ENCODE data around the gene ENTPD8. TPM values are rescaled to one million over a fixed set of nuclear protein-coding genes. Genes with fewer than 3 reads are reported as not detected.

The ENTPD8 gene
- total and polyA plus RNA-seq, 2 donors (not counting 3 experiments of a cell fraction or from before 2014, with no cell fraction given), result 0.44 to 0.51 TPM

GRCh38 chr9:137421838-137422603 lies 19.1 kb downstream of the ENTPD8 start:
- Histone ChIP-seq H3K4me1 (ENCODE audit: control insufficient read depth, extremely low read depth, insufficient read depth, low read length) (peaks cover 14% of the 10 kb centered on the region), H3K4me3 (replicated peaks in 1 of 3; ENCODE audit: insufficient read depth in 1 of 3, low read depth in 1 of 3, low read length in 3 of 3) (peak overlapping the region; percentile 61 to 93 (median 92)), H4K20me1 (replicated peaks; ENCODE audit: control insufficient read depth, extremely low read depth, insufficient read depth, low read length) (no peaks in the 10 kb centered on the region), H3K27me3 (ENCODE audit: control insufficient read depth in 2 of 2, insufficient read depth in 2 of 2, low read length in 2 of 2) (no peaks in the 10 kb centered on the region), H2AFZ (ENCODE audit: low read depth, low read length) (peak overlapping the region; percentile 73), H3K9me1 (replicated peaks; ENCODE audit: control insufficient read depth, extremely low read depth, insufficient read depth, low read length) (no peaks in the 10 kb centered on the region), H3K36me3 (ENCODE audit: control insufficient read depth in 2 of 2, extremely low read depth in 1 of 2, insufficient read depth in 2 of 2, low read length in 2 of 2) (peaks cover 0 to 2% of the 10 kb centered on the region in 2 experiments), H3K4me2 (ENCODE audit: insufficient read depth, low read length) (peak overlapping the region; percentile 96), H3K27ac (ENCODE audit: insufficient read depth, low read depth, low read length) (peak overlapping the region; percentile 46), H3K9ac (replicated peaks; ENCODE audit: extremely low read depth, insufficient read depth, low read length) (peak overlapping the region; percentile 75), H3K9me3 (replicated peaks; ENCODE audit: control insufficient read depth, insufficient read depth, low read length) (no peaks in the 10 kb centered on the region), H3K79me2 (ENCODE audit: control insufficient read depth, insufficient read depth, low read length) (peaks cover 43% of the 10 kb centered on the region)
- no peak for DNase-seq (ENCODE audit: low read depth, low spot score)
- BruUV-seq (replicated peaks), result TSS peak; percentile 41
- POLR2A ChIA-PET, result interaction anchor here (1.6 kb wide), 1 partner anchor 120 kb away, joined by 5 read pairs; the partner anchor contains the start of gene NRARP
- intact Hi-C loops (cut with micrococcal nuclease) (loop anchor here (10.0 kb wide), 1 partner anchor 103 kb away; no protein-coding TSS in a partner anchor), dilution Hi-C loops (cut with MboI; ENCODE audit: extremely low pct_ligation_motif_present, low sequenced_read_pairs) (no loop called here)
- CTCF ChIA-PET, result interaction anchor here (0.9 to 2.5 kb wide), 12 partner anchors 9 to 165 kb away, joined by 4 to 31 read pairs (median 10); partner anchors contain the start of genes ENTPD8, NRARP and NSMF
- TF ChIP-seq GATA2 (IDR thresholded peaks at IDR 0.05; ENCODE audit: insufficient read depth, insufficient read length, low read depth, low read length) (no peak), FOS (IDR thresholded peaks at IDR 0.05; ENCODE audit: borderline replicate concordance, insufficient read depth, low read length) (no peak), POLR2AphosphoS5 (IDR thresholded peaks at IDR 0.05; ENCODE audit: insufficient read depth, low read depth, low read length) (no peak), CTCF (IDR thresholded peaks at IDR 0.05; ENCODE audit: extremely low read depth in 1 of 2, insufficient read depth in 1 of 2, low read depth in 1 of 2, low read length in 2 of 2) (no peak), MAX (IDR thresholded peaks at IDR 0.05; ENCODE audit: insufficient read depth, insufficient read length) (no peak), MYC (IDR thresholded peaks at IDR 0.05; ENCODE audit: low read depth, low read length) (no peak), POLR2A (IDR thresholded peaks at IDR 0.05; ENCODE audit: low read depth, low read length) (no peak), EZH2 (IDR thresholded peaks at IDR 0.05; ENCODE audit: borderline replicate concordance, low read depth, low read length, severe bottlenecking) (no peak)
- peak; percentile 44 for FAIRE-seq

Measured in endothelial cell of umbilical vein (primary cell).